Activated naive CD4-positive, alpha-beta T cell treated with anti-CD3 and anti-CD28 coated beads, Interleukin-2, amount 50 U/mL, for 16 hours (primary cell): ENCODE measurements around the gene CGB7.

Experiments
- DNase-seq: peaks from one replicate; pipeline ENCODE4 v3.0.0-alpha.2; 2020

CGB7 gene

DNA sequence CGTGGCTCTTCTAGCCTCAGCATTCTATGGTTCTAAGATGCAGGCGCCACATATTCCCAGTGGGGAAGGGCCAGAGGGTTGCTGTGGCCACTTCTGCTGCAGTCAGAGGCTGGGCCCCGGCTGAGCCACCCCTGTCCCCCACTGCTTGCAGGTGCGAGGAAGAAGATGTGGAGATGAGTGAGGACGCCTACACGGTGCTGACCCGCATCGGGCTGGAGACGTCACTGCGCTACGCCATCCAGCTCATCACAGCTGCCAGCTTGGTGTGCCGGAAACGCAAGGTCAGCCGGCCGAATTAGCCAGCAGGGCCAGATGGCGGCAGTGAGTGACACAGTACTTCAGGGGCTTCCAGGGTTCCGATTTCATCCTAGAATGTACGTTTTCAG lies 42.7 kb downstream of the CGB7 start:
- DNase-seq = no peak

DNA sequence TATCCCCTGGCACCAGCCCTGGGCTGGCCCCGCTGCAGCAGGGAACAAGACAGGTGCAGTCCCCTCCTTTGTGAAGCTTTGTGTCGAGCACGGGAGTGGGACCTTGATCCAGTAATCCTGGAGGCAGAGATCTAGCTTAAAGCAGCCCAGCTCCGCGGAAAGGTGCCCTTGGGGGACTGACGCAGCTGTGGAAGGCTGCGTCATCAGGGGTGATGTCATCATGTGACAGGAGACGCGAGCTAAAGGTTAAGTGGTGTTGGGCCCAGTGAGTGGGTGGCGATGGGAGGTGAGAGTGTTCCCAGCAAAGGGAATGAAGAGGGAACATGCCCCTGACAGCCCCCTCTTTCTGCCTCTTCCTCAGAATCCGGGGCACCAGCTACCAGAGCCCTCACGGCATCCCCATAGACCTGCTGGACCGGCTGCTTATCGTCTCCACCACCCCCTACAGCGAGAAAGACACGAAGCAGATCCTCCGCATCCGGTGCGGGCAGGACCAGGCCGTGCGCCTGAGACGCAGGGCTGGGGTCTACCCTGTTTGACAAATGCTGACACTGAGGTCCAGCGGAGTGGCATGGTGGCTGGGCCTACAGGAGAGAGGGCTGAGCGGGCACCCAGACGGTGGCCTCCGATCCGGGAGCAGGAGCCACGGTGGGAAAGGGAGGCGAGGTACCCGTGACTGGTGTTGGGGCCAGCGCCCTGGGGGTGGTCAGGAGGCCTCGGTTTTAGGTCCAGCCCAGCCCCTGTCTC lies 43.3 kb downstream of the CGB7 start:
- no peak for DNase-seq

DNA sequence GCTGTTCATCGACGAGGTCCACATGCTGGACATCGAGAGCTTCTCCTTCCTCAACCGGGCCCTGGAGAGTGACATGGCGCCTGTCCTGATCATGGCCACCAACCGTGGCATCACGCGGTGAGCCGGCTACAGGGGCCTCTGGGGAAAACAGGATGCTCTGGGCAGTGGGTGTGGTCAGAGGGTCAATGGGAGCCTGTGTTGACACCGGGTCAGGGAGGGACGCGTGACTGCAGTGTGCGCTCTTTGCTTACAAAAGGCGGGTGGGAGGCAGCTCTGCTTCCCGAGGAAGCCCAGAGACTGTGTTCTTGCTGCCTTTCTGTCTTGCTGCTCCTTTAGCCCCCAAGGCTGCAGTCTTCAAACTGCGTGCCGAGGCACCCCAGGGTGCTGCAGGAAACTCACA lies 46.4 kb downstream of the CGB7 start:
- no peak for DNase-seq

DNA sequence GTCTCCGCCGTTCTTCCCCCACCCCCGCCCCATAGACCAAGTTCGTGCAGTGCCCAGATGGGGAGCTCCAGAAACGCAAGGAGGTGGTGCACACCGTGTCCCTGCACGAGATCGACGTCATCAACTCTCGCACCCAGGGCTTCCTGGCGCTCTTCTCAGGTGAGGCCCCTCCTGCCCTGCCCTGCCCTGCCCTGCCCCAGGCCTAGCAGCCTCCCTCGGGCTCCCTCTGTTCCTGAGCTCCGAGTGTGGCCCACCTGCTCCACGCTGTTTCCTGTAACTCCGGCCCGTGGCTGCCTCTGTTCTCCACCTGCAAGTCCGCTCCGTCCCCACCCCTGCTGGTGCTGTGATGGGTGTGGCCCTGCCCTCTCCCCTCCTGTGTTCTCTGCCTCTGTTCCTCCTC lies 47.1 kb downstream of the CGB7 start:
- DNase-seq = no peak

DNA sequence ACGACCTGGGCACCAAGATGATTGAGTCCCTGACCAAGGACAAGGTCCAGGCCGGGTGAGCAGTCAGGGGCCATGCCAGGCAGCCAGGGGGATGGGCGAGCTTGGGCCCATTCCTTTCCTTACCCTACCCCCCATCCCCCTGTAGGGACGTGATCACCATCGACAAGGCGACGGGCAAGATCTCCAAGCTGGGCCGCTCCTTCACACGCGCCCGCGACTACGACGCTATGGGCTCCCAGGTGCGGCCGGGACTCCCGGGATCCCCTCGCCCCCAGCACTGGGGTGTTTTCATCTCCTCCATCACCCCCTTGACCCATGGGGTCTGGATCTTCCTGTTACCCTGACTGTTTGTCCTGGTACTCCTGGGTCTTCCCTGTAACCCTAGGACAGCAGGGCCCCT lies 47.7 kb downstream of the CGB7 start:
- DNase-seq = no peak

- no peak for DNase-seq
Observed at GRCh38 chr19:49006905-49007304, 50.6 kb downstream of the CGB7 start.

- no peak for DNase-seq
Observed at GRCh38 chr19:49004964-49005614, 52.5 kb downstream of the CGB7 start.
